Measurements from ENCODE around the gene COX8A.

The COX8A gene

GRCh38 chr11:63997801-63998337 is 23.4 kb downstream of the COX8A start:
- no peak overlapping the region for H2AK5ac ChIP-seq (ENCODE audit: low read length)
- H4K5ac ChIP-seq (ENCODE audit: low read length), result no peak overlapping the region
- H3K18ac ChIP-seq (ENCODE audit: low read length), result no peak overlapping the region
- no peak overlapping the region for H3K4me3 ChIP-seq (ENCODE audit: low read length)
- H2BK15ac ChIP-seq (replicated peaks; ENCODE audit: low read depth), result no peak overlapping the region
- H3K36me3 ChIP-seq (ENCODE audit: control insufficient read depth, insufficient read depth, low read length), result peaks cover 10% of the 10 kb centered on the region
- no peak overlapping the region for H3K9ac ChIP-seq (ENCODE audit: low read length)
- no peak overlapping the region for H3K27ac ChIP-seq (ENCODE audit: low read depth, low read length)
- H2BK120ac ChIP-seq (ENCODE audit: low read depth, low read length), result no peak overlapping the region
- no peak for DNase-seq
- peaks cover 2% of the 10 kb centered on the region for H3K79me1 ChIP-seq (ENCODE audit: low read length)
- no peaks in the 10 kb centered on the region for H3K79me2 ChIP-seq (ENCODE audit: control insufficient read depth, insufficient read depth, low read length)
- H3K23ac ChIP-seq (ENCODE audit: low read length), result no peak overlapping the region
- peaks cover 2% of the 10 kb centered on the region for H3K4me1 ChIP-seq (ENCODE audit: control insufficient read depth, low read depth, low read length)
- H3K4me2 ChIP-seq (ENCODE audit: low read length), result no peak overlapping the region
- no CpG with 5 or more reads among the region's 11 CpGs for WGBS (ENCODE audit: extremely low coverage, insufficient coverage, low lambda C conversion rate)
- H3K56ac ChIP-seq (ENCODE audit: low read length), result no peak overlapping the region
- H3K27me3 ChIP-seq (ENCODE audit: insufficient read depth, low read length, poor library complexity), result no peaks in the 10 kb centered on the region
- no peak overlapping the region for H2BK5ac ChIP-seq (ENCODE audit: low read length)
- H4K8ac ChIP-seq (ENCODE audit: low read depth, low read length), result no peak overlapping the region
- no peak overlapping the region for H3K4ac ChIP-seq (ENCODE audit: low read depth, low read length)

DNA sequence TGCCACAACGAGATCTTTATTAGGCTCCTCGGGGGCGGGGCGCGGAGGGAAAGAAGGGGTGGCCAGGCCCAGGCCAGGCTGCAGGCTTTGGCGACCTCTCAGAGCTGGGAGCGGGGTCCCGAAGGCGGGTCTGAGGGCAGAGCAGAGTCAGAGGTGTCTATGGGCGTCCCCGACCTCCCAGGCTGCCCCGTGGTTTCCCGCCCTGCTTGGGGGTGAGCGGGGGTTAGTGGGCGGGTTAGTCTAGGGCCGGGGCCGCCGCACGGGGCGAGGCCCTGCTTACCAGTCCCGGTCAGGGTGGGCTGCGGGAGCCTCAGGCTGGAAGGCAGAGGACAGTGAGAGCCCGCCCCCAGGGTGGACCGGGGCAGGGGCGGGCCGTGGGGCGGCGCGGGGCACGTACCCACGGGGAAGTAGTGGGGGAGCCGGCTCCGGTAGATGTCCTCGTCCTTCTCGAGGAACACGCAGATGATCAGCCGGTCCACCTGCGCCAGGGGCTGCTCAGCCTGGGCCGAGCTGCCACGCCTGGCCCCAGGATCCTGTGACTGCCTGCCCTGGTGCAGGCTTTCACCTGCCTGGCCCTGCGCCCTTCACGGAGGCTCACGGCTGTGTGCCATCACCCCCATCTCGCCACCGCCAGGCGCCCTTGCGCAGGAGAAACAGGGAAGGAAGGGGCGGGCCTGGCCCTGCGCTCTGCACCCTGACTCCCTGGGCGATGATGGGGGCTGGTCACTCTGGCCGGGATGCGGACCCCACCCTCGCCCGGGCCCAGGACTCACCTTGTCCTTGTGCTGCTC is 24.3 kb downstream of the COX8A start:
- H3K79me2 ChIP-seq (ENCODE audit: control insufficient read depth, insufficient read depth, low read length), result no peaks in the 10 kb centered on the region
- peaks cover 10% of the 10 kb centered on the region for H3K36me3 ChIP-seq (ENCODE audit: control insufficient read depth, insufficient read depth, low read length)
- WGBS (ENCODE audit: extremely low coverage, insufficient coverage, low lambda C conversion rate), result no CpG with 5 or more reads among the region's 54 CpGs

DNA sequence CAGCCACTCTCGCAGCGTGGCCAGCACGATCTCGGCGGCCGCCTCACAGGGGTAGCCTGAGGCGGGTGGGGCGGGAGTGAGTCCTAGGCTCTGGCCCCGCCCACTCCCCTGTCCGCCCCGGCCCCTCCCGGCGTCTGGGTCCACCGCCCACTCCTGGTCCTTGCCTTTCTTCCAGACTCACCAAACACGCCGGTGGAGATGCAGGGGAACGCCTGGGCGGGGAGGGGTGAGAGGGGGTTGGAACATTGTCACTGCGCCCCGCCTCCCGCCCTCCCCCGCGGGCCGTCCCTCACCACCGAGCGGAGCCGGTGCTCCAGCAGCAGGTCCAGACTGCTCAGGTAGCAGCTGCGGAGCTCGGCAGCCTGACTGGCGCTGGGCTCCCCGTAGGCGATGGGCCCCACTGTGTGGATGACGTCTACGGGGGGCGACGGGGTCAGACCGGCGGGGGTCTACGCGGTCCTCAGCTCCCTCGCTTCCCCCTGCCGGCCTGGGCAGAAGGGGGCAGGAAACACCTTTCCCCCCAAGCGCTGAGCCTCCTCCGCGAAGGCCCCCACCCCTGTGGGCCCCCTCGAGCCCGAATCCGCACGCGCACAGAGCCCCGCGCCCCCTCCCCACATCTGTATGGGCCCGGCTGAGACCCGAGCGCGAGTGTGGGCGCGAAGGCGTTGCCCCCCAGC is 25.1 kb downstream of the COX8A start:
- Histone ChIP-seq H3K27ac (ENCODE audit: low read depth, low read length) (no peak overlapping the region), H2BK120ac (ENCODE audit: low read depth, low read length) (no peak overlapping the region), H3K18ac (ENCODE audit: low read length) (no peak overlapping the region), H3K4me1 (ENCODE audit: control insufficient read depth, low read depth, low read length) (peaks cover 2% of the 10 kb centered on the region), H3K79me2 (ENCODE audit: control insufficient read depth, insufficient read depth, low read length) (no peaks in the 10 kb centered on the region), H3K4me3 (ENCODE audit: low read length) (no peak overlapping the region), H3K56ac (ENCODE audit: low read length) (peak overlapping the region; percentile 78), H3K27me3 (ENCODE audit: insufficient read depth, low read length, poor library complexity) (no peaks in the 10 kb centered on the region), H2AK5ac (ENCODE audit: low read length) (no peak overlapping the region), H4K5ac (ENCODE audit: low read length) (no peak overlapping the region), H2BK5ac (ENCODE audit: low read length) (no peak overlapping the region), H3K9ac (ENCODE audit: low read length) (peak overlapping the region; percentile 65), H3K4ac (ENCODE audit: low read depth, low read length) (no peak overlapping the region), H2BK15ac (replicated peaks; ENCODE audit: low read depth) (no peak overlapping the region), H3K79me1 (ENCODE audit: low read length) (no peaks in the 10 kb centered on the region), H3K36me3 (ENCODE audit: control insufficient read depth, insufficient read depth, low read length) (peaks cover 10% of the 10 kb centered on the region), H3K4me2 (ENCODE audit: low read length) (peak overlapping the region; percentile 48), H4K8ac (ENCODE audit: low read depth, low read length) (no peak overlapping the region), H3K23ac (ENCODE audit: low read length) (no peak overlapping the region)
- WGBS (ENCODE audit: extremely low coverage, insufficient coverage, low lambda C conversion rate), result no CpG with 5 or more reads among the region's 59 CpGs
- DNase-seq, result peak; percentile 94

More for the DNA sequence above, 24.3 kb downstream of the COX8A start:
- H4K8ac ChIP-seq (ENCODE audit: low read depth, low read length), result no peak overlapping the region
- H2BK5ac ChIP-seq (ENCODE audit: low read length), result no peak overlapping the region
- H3K56ac ChIP-seq (ENCODE audit: low read length), result peak overlapping the region; percentile 78
- peak overlapping the region; percentile 65 for H3K9ac ChIP-seq (ENCODE audit: low read length)
- no peaks in the 10 kb centered on the region for H3K27me3 ChIP-seq (ENCODE audit: insufficient read depth, low read length, poor library complexity)
- H3K23ac ChIP-seq (ENCODE audit: low read length), result no peak overlapping the region
- H3K79me1 ChIP-seq (ENCODE audit: low read length), result no peaks in the 10 kb centered on the region
- no peak overlapping the region for H2BK120ac ChIP-seq (ENCODE audit: low read depth, low read length)
- H3K27ac ChIP-seq (ENCODE audit: low read depth, low read length), result no peak overlapping the region
- DNase-seq, result peak; percentile 73
- peaks cover 2% of the 10 kb centered on the region for H3K4me1 ChIP-seq (ENCODE audit: control insufficient read depth, low read depth, low read length)
- H2AK5ac ChIP-seq (ENCODE audit: low read length), result no peak overlapping the region
- no peak overlapping the region for H3K4me3 ChIP-seq (ENCODE audit: low read length)
- no peak overlapping the region for H3K18ac ChIP-seq (ENCODE audit: low read length)
- H2BK15ac ChIP-seq (replicated peaks; ENCODE audit: low read depth), result no peak overlapping the region
- H3K4ac ChIP-seq (ENCODE audit: low read depth, low read length), result no peak overlapping the region
- no peak overlapping the region for H4K5ac ChIP-seq (ENCODE audit: low read length)
- peak overlapping the region; percentile 32 for H3K4me2 ChIP-seq (ENCODE audit: low read length)

- H2BK15ac ChIP-seq (replicated peaks; ENCODE audit: low read depth), result no peak overlapping the region
- H4K5ac ChIP-seq (ENCODE audit: low read length), result no peak overlapping the region
- H3K36me3 ChIP-seq (ENCODE audit: control insufficient read depth, insufficient read depth, low read length), result peaks cover 8% of the 10 kb centered on the region
- no peaks in the 10 kb centered on the region for H3K27me3 ChIP-seq (ENCODE audit: insufficient read depth, low read length, poor library complexity)
- peak overlapping the region; percentile 64 for H3K56ac ChIP-seq (ENCODE audit: low read length)
- no peak overlapping the region for H3K18ac ChIP-seq (ENCODE audit: low read length)
- DNase-seq, result peak; percentile 84
- no peak overlapping the region for H2BK5ac ChIP-seq (ENCODE audit: low read length)
- no peak overlapping the region for H3K4ac ChIP-seq (ENCODE audit: low read depth, low read length)
- H3K9ac ChIP-seq (ENCODE audit: low read length), result peak overlapping the region; percentile 48
- H3K79me1 ChIP-seq (ENCODE audit: low read length), result no peaks in the 10 kb centered on the region
- H3K23ac ChIP-seq (ENCODE audit: low read length), result no peak overlapping the region
- no peak overlapping the region for H2BK120ac ChIP-seq (ENCODE audit: low read depth, low read length)
- H2AK5ac ChIP-seq (ENCODE audit: low read length), result no peak overlapping the region
- H3K4me1 ChIP-seq (ENCODE audit: control insufficient read depth, low read depth, low read length), result peaks cover 2% of the 10 kb centered on the region
- H3K79me2 ChIP-seq (ENCODE audit: control insufficient read depth, insufficient read depth, low read length), result no peaks in the 10 kb centered on the region
- no peak overlapping the region for H3K27ac ChIP-seq (ENCODE audit: low read depth, low read length)
- no CpG with 5 or more reads among the region's 67 CpGs for WGBS (ENCODE audit: extremely low coverage, insufficient coverage, low lambda C conversion rate)
- H4K8ac ChIP-seq (ENCODE audit: low read depth, low read length), result no peak overlapping the region
- peak overlapping the region; percentile 48 for H3K4me2 ChIP-seq (ENCODE audit: low read length)
- H3K4me3 ChIP-seq (ENCODE audit: low read length), result no peak overlapping the region
Observed at GRCh38 chr11:64000026-64000739, 25.8 kb downstream of the COX8A start.

- Histone ChIP-seq H3K9ac (ENCODE audit: low read length) (no peak overlapping the region), H3K27ac (ENCODE audit: low read depth, low read length) (no peak overlapping the region), H3K79me1 (ENCODE audit: low read length) (no peaks in the 10 kb centered on the region), H2AK5ac (ENCODE audit: low read length) (no peak overlapping the region), H4K5ac (ENCODE audit: low read length) (no peak overlapping the region), H2BK120ac (ENCODE audit: low read depth, low read length) (no peak overlapping the region), H3K36me3 (ENCODE audit: control insufficient read depth, insufficient read depth, low read length) (peaks cover 8% of the 10 kb centered on the region), H3K4me2 (ENCODE audit: low read length) (peak overlapping the region; percentile 40), H3K18ac (ENCODE audit: low read length) (no peak overlapping the region), H3K23ac (ENCODE audit: low read length) (no peak overlapping the region), H2BK15ac (replicated peaks; ENCODE audit: low read depth) (no peak overlapping the region), H3K56ac (ENCODE audit: low read length) (peak overlapping the region; percentile 64), H3K4ac (ENCODE audit: low read depth, low read length) (no peak overlapping the region), H4K8ac (ENCODE audit: low read depth, low read length) (no peak overlapping the region), H3K27me3 (ENCODE audit: insufficient read depth, low read length, poor library complexity) (peaks cover 1% of the 10 kb centered on the region), H3K4me3 (ENCODE audit: low read length) (no peak overlapping the region), H3K79me2 (ENCODE audit: control insufficient read depth, insufficient read depth, low read length) (no peaks in the 10 kb centered on the region), H3K4me1 (ENCODE audit: control insufficient read depth, low read depth, low read length) (peaks cover 2% of the 10 kb centered on the region), H2BK5ac (ENCODE audit: low read length) (no peak overlapping the region)
- WGBS (ENCODE audit: extremely low coverage, insufficient coverage, low lambda C conversion rate), result no CpG with 5 or more reads among the region's 60 CpGs
- DNase-seq, result no peak
Observed at GRCh38 chr11:64000740-64001483, 26.5 kb downstream of the COX8A start.

All from mesendoderm (in vitro differentiated cells).